CD14-positive monocyte (primary cell): ENCODE measurements around the gene PSKH1. TPM values are rescaled to one million over a fixed set of nuclear protein-coding genes. Genes with fewer than 3 reads are reported as not detected.

ENCODE experiments used
- DNase-seq, 3 donors: peaks; one replicate each; pipeline ENCODE4 v3.0.0-alpha.2; 2011 to 2022
- H2AFZ ChIP-seq: 2 replicates; pipeline ENCODE4 v1.6.0; 2012; ENCODE audit warnings: mild to moderate bottlenecking, low read depth, low read length, inconsistent platforms; ENCODE audit not compliant: insufficient read depth, poor library complexity, severe bottlenecking
- H3K27ac ChIP-seq, 2 donors: 1 replicate in 1 of 2; 2 replicates in 1 of 2; pipeline ENCODE4 v1.5.1; 2012 to 2013; ENCODE audit warnings: low read length in 2 of 2, control low read depth in 1 of 2, inconsistent platforms in 1 of 2, low read depth in 1 of 2, mild to moderate bottlenecking in 1 of 2
- H3K27me3 ChIP-seq, 2 donors: one replicate each; pipeline versions ENCODE4 v1.6.0 to v1.6.1; 2011 to 2013; ENCODE audit warnings: low read length in 2 of 2; ENCODE audit not compliant: control insufficient read depth in 2 of 2, insufficient read depth in 2 of 2
- H3K36me3 ChIP-seq, 2 donors: replicated peaks in 1 of 2; 1 replicate in 1 of 2; 2 replicates in 1 of 2; pipeline versions ENCODE4 v1.5.1 to v1.6.1; 2012 to 2013; ENCODE audit warnings: low read length in 2 of 2, control low read depth in 1 of 2, inconsistent platforms in 1 of 2, mild to moderate bottlenecking in 1 of 2; ENCODE audit not compliant: insufficient read depth in 2 of 2, control insufficient read depth in 1 of 2
- H3K4me1 ChIP-seq, 2 donors: 1 replicate in 1 of 2; 2 replicates in 1 of 2; pipeline versions ENCODE4 v1.5.1 to v1.6.1; 2012 to 2013; ENCODE audit warnings: low read length in 2 of 2, control low read depth in 1 of 2, inconsistent platforms in 1 of 2, mild to moderate bottlenecking in 1 of 2, moderate library complexity in 1 of 2; ENCODE audit not compliant: insufficient read depth in 2 of 2, control insufficient read depth in 1 of 2
- H3K4me2 ChIP-seq: replicated peaks from 2 replicates; pipeline ENCODE3; 2012; ENCODE audit warnings: low read length, moderate library complexity, mild to moderate bottlenecking; ENCODE audit not compliant: poor library complexity, severe bottlenecking; ENCODE audit errors: extremely low read depth
- H3K4me3 ChIP-seq, 3 experiments: fragments of 200-600 bp in 1 of 3; sonication (generic) in 1 of 3; replicated peaks in 1 of 3; 1 replicate in 2 of 3; 2 replicates in 1 of 3; pipeline ENCODE4 v1.5.1; 2011 to 2013; ENCODE audit warnings: low read length in 3 of 3, mild to moderate bottlenecking in 3 of 3, control low read depth in 2 of 3, low read depth in 2 of 3, inconsistent platforms in 1 of 3, moderate library complexity in 1 of 3
- H3K79me2 ChIP-seq: 2 replicates; pipeline ENCODE4 v1.6.0; 2012; ENCODE audit warnings: mild to moderate bottlenecking, control low read depth, inconsistent platforms, low read length, moderate library complexity; ENCODE audit not compliant: insufficient read depth
- H3K9ac ChIP-seq: 2 replicates; pipeline ENCODE4 v1.6.0; 2017; ENCODE audit warnings: low read length, mild to moderate bottlenecking; ENCODE audit not compliant: insufficient read depth, poor library complexity, severe bottlenecking
- H3K9me3 ChIP-seq, 2 donors: replicated peaks in 1 of 2; 1 replicate in 1 of 2; 2 replicates in 1 of 2; pipeline versions ENCODE4 v1.5.1 to v1.6.1; 2012 to 2013; ENCODE audit warnings: low read length in 2 of 2, control low read depth in 1 of 2; ENCODE audit not compliant: control insufficient read depth in 1 of 2, insufficient read depth in 1 of 2
- H4K20me1 ChIP-seq: 2 replicates; pipeline ENCODE4 v1.6.0; 2012; ENCODE audit warnings: mild to moderate bottlenecking, low read length, control low read depth, moderate library complexity; ENCODE audit not compliant: insufficient read depth
- H3K27ac Mint-ChIP-seq, 7 donors: one replicate each; pipeline ENCODE4 v1.8.0; 2020; ENCODE audit warnings: mild to moderate bottlenecking in 7 of 7, mixed read lengths in 7 of 7, moderate library complexity in 6 of 7, inconsistent platforms in 2 of 7
- H3K27me3 Mint-ChIP-seq, 3 donors: one replicate each; pipeline ENCODE4 v1.8.0; 2021 to 2022; ENCODE audit warnings: low read depth in 3 of 3, mild to moderate bottlenecking in 3 of 3, mixed read lengths in 3 of 3, moderate library complexity in 3 of 3, inconsistent platforms in 1 of 3
- H3K36me3 Mint-ChIP-seq, 2 donors: one replicate each; pipeline ENCODE4 v1.8.0; 2020; ENCODE audit warnings: mixed read lengths in 2 of 2, inconsistent platforms in 1 of 2, mild to moderate bottlenecking in 1 of 2
- H3K4me1 Mint-ChIP-seq: one replicate; pipeline ENCODE4 v1.8.0; 2020; ENCODE audit warnings: mild to moderate bottlenecking, mixed read lengths
- H3K4me3 Mint-ChIP-seq, 2 donors: one replicate each; pipeline ENCODE4 v1.8.0; 2020; ENCODE audit warnings: mild to moderate bottlenecking in 2 of 2, mixed read lengths in 2 of 2, moderate library complexity in 1 of 2
- H3K9me3 Mint-ChIP-seq, 7 donors: one replicate each; pipeline ENCODE4 v1.8.0; 2020 to 2022; ENCODE audit warnings: mixed read lengths in 7 of 7, mild to moderate bottlenecking in 6 of 7, moderate library complexity in 6 of 7, inconsistent platforms in 2 of 7
- WGBS: methylation state at CpG from one replicate; pipeline ENCODE4 v1.1.5; 2013; ENCODE audit warnings: missing lambda C conversion rate; ENCODE audit not compliant: insufficient coverage; 5-methylcytosine and 5-hydroxymethylcytosine counted together
- intact Hi-C, 2 donors: fragments of 100-400 bp; cut with micrococcal nuclease; formaldehyde crosslinking; loops; one replicate each; pipeline versions ENCODE4 v1.15.0 to v1.15.1; 2023
- polyA minus RNA-seq: library from RNA; depleted of rRNA, polyadenylated mRNA; stranded (reverse); fragments of >200 nt; gene quantifications from 2 replicates; pipeline ENCODE4 v1.2.3, GENCODE V29; 2012
- polyA plus RNA-seq, 3 donors: library from polyadenylated mRNA; depleted of rRNA in 1 of 3; unstranded in 2 of 3; stranded (reverse) in 1 of 3; fragments of 300-500 nt in 2 of 3; fragments of >200 nt in 1 of 3; fragmentation: Illumina TruSeq in 2 of 3; gene quantifications; 1 replicate in 2 of 3; 2 replicates in 1 of 3; pipeline ENCODE4 v1.2.3, GENCODE V29; 2012 to 2021
- total RNA-seq, 12 experiments: library from RNA in 1 of 12; stranded (reverse) in 1 of 12; fragments of 120-200 nt in 1 of 12; gene quantifications; one replicate each; pipeline ENCODE4 v1.2.4 and lab custom pipeline; 2013 to 2026; ENCODE audit warnings: mixed read lengths in 6 of 12, inconsistent platforms in 1 of 12
- TF ChIP-seq, protein P1 (sequence below): fragments of 200-600 bp; IDR thresholded peaks from one replicate; pipeline ENCODE4 v1.8.0; 2022; ENCODE audit warnings: antibody characterized with exemption, mild to moderate bottlenecking

The PSKH1 gene
- total RNA-seq (2013): 7.0 TPM
- polyA plus RNA-seq: 10 to 100 TPM; 11.0 to 19.7 (median 16.8) TPM
- 12.5 and 14.5 TPM in 2 replicates for polyA minus RNA-seq
- 3.1 to 10.5 (median 6.6) reads per million in 11 experiments for total RNA-seq (lab: John Stamatoyannopoulos, UW)

DNA sequence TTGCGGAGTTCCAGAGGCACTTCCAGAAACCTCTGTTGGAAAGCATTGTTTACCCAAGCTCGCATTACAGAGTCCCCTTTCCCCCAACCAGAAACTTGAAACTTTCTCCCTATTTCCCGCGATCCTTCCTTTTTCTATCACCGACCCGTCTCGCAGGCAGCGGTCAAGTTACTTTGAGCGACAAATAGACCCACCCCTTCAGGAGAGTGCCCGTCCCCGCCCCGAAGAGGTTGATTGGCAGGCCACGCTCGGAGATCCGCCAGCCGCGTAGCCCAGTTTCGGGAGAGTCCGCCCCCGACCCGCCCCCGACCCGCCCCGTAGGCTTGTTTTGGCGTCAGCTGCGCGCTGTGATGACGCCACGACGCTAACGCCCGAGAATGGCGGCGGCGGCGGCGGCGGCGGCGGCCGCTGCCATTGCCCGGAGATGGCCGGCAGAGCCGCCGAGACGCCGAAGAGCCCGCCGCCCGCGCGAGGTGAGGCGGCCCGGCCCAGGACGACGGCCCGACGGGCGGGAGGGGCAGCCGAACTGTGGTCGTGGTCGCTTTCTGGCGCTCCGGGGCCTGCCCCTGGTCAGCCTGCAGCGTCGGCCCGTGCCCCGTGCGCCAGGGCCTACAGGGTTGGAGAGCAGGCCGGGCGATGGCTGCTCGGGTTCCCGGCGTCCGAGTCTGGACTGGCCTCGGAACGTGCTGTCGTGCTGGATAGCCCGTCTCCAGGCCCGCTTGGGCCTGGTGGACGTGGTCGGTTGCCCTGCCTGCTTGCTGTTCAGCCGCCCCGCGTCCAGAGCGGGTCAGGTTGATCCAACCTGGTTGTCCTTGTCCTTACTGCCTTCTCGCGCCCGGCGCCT lies at the start of gene PSKH1:
Gene PSKH1 (plus strand): TSS at position 356 of the 844 bp plus-strand sequence. CDS start 15,496 bp downstream, outside the sequence.
- H3K9me3 Mint-ChIP-seq: no peaks in the 10 kb centered on the region
- peak within 1 kb of the TSS; percentile 91 for H2AFZ ChIP-seq
- peak; percentile 92 to 94 (median 93) for DNase-seq
- H3K27me3 ChIP-seq: no peaks in the 10 kb centered on the region
- peak within 1 kb of the TSS; percentile 58 to 91 (median 90) for H3K4me3 ChIP-seq
- H3K9ac ChIP-seq: peak within 1 kb of the TSS; percentile 99
- peaks cover 5 to 15% of the 10 kb centered on the region in 2 donors for H3K36me3 Mint-ChIP-seq
- peaks cover 24% of the 10 kb centered on the region for H3K4me1 Mint-ChIP-seq
- peak within 1 kb of the TSS; percentile 89 to 97 for H3K27ac ChIP-seq
- H4K20me1 ChIP-seq: peaks cover 21% of the 10 kb centered on the region
- H3K27me3 Mint-ChIP-seq: no peaks in the 10 kb centered on the region
- no peaks in the 10 kb centered on the region for H3K9me3 ChIP-seq
- H3K27ac Mint-ChIP-seq: peak within 1 kb of the TSS; percentile 93 to 98 (median 95)
- TF ChIP-seq, protein P1, sequence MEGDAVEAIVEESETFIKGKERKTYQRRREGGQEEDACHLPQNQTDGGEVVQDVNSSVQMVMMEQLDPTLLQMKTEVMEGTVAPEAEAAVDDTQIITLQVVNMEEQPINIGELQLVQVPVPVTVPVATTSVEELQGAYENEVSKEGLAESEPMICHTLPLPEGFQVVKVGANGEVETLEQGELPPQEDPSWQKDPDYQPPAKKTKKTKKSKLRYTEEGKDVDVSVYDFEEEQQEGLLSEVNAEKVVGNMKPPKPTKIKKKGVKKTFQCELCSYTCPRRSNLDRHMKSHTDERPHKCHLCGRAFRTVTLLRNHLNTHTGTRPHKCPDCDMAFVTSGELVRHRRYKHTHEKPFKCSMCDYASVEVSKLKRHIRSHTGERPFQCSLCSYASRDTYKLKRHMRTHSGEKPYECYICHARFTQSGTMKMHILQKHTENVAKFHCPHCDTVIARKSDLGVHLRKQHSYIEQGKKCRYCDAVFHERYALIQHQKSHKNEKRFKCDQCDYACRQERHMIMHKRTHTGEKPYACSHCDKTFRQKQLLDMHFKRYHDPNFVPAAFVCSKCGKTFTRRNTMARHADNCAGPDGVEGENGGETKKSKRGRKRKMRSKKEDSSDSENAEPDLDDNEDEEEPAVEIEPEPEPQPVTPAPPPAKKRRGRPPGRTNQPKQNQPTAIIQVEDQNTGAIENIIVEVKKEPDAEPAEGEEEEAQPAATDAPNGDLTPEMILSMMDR: no peak
- H3K4me2 ChIP-seq: peak within 1 kb of the TSS; percentile 91
- H3K4me3 Mint-ChIP-seq: peak within 1 kb of the TSS; percentile 89 to 95
- peaks cover 50% of the 10 kb centered on the region for H3K79me2 ChIP-seq
- WGBS: under 1% methylated on average over 88 of the region's 90 CpGs
- no peaks in the 10 kb centered on the region for H3K36me3 ChIP-seq
- peaks cover 18 to 21% of the 10 kb centered on the region in 2 donors for H3K4me1 ChIP-seq
- intact Hi-C loops: loop anchor here in 1 of 2 donors (5.0 kb wide), 3 partner anchors 44 to 331 kb away; partner anchors contain the start of genes CTCF, PSMB10, RANBP10 and TSNAXIP1

DNA sequence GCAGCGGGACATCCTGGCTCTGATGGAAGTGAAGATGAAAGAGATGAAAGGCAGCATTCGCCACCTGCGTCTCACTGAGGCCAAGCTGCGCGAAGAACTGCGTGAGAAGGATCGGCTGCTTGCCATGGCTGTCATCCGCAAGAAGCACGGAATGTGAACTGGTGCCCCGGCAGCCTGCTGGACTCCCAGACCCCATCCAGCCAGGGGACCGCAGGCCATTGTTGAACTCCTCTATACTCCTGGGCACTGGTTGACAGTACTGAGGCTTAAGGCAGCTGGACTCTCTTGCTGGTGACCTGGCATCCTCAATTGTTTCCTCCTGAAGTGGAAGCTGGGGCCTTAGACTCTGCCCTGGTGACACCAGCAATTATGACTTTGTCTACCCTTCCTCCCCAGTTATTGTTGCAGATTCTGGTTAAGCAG lies 49.7 kb upstream of the PSKH1 start:
- Histone ChIP-seq H3K36me3 (no peaks in the 10 kb centered on the region), H3K27ac (peak overlapping the region; percentile 37 to 85), H3K4me3 (peak overlapping the region; percentile 51 to 85 (median 66)), H3K9ac (peak overlapping the region; percentile 66), H3K9me3 (no peaks in the 10 kb centered on the region), H3K4me1 (peaks cover 52 to 60% of the 10 kb centered on the region in 2 donors), H3K4me2 (peak overlapping the region; percentile 98), H4K20me1 (peaks cover 39% of the 10 kb centered on the region), H3K27me3 (no peaks in the 10 kb centered on the region), H2AFZ (peak overlapping the region; percentile 91), H3K79me2 (peaks cover 49% of the 10 kb centered on the region)
- TF ChIP-seq, protein P1: no peak
- Mint-ChIP-seq H3K4me3 (peak overlapping the region; percentile 94 to 96), H3K27ac (peak overlapping the region in 6 of 7 donors; percentile 63 to 93 (median 86)), H3K36me3 (peaks cover 4 to 5% of the 10 kb centered on the region in 2 donors), H3K27me3 (peaks cover 0 to 1% (median 0%) of the 10 kb centered on the region in 3 donors), H3K4me1 (peaks cover 50% of the 10 kb centered on the region), H3K9me3 (peaks cover 0 to 3% (median 0%) of the 10 kb centered on the region in 7 donors)
- intact Hi-C loops: loop anchor here (2.0 to 10.0 kb wide), 2 partner anchors 29 to 179 kb away; partner anchors contain the start of genes ACD (in 1 of the 2), C16orf86 (in 1 of the 2), EDC4 (in 1 of the 2) and ENKD1 (in 1 of the 2)
- no peak for DNase-seq
- 30% methylated on average over 11 of the region's 11 CpGs for WGBS
